Naive thymus-derived CD8-positive, alpha-beta T cell (primary cell): ENCODE measurements around the gene OGDH. TPM values are rescaled to one million over a fixed set of nuclear protein-coding genes. Genes with fewer than 3 reads are reported as not detected.
"Not testable (repeated sequence)": the region's sequence is repeated elsewhere in the genome, so short reads cannot be mapped to it uniquely, and the experiment has no call there.

Source experiments
- ATAC-seq, 2 donors: fragments of 150-1000 bp; cut with Tn5 transposase in 1 of 2; sonication (Bioruptor Pico), chemical (Tn5 transposase) in 1 of 2; 1 replicate in 1 of 2; 2 replicates in 1 of 2; pipeline ENCODE4 v1.10.0; 2021; ENCODE audit warnings: mild to moderate bottlenecking in 2 of 2, moderate library complexity in 2 of 2
- POLR2A ChIA-PET: fragments of 350-600 bp; sonication (Branson Sonifier 250); formaldehyde crosslinking; loops from one replicate; lab custom pipeline; 2021; ENCODE audit warnings: antibody characterized with exemption; lab: Charles Lee
- DNase-seq, 10 donors: peaks; one replicate each; pipeline versions ENCODE4 v3.0.0 to v3.0.0-alpha.2; 2020 to 2022
- H3K27ac Mint-ChIP-seq, 10 donors: one replicate each; pipeline ENCODE4 v1.8.0; 2020 to 2022; ENCODE audit warnings: mild to moderate bottlenecking in 10 of 10, mixed read lengths in 10 of 10, moderate library complexity in 4 of 10, inconsistent platforms in 1 of 10
- H3K27me3 Mint-ChIP-seq, 5 donors: one replicate each; pipeline ENCODE4 v1.8.0; 2021 to 2022; ENCODE audit warnings: mixed read lengths in 5 of 5
- H3K36me3 Mint-ChIP-seq, 3 donors: one replicate each; pipeline ENCODE4 v1.8.0; 2020 to 2022; ENCODE audit warnings: mixed read lengths in 3 of 3, mild to moderate bottlenecking in 2 of 3, inconsistent platforms in 1 of 3
- H3K4me1 Mint-ChIP-seq, 4 donors: one replicate each; pipeline ENCODE4 v1.8.0; 2021 to 2022; ENCODE audit warnings: mixed read lengths in 4 of 4
- H3K4me3 Mint-ChIP-seq, 10 donors: one replicate each; pipeline ENCODE4 v1.8.0; 2020 to 2022; ENCODE audit warnings: mild to moderate bottlenecking in 10 of 10, mixed read lengths in 10 of 10, moderate library complexity in 6 of 10, inconsistent platforms in 1 of 10
- H3K9me3 Mint-ChIP-seq, 9 donors: one replicate each; pipeline ENCODE4 v1.8.0; 2020 to 2022; ENCODE audit warnings: mixed read lengths in 9 of 9, mild to moderate bottlenecking in 3 of 9, inconsistent platforms in 1 of 9, moderate library complexity in 1 of 9
- polyA plus RNA-seq, 3 donors: library from polyadenylated mRNA; unstranded; fragments of 300-500 nt; fragmentation: Illumina TruSeq; gene quantifications; one replicate each; pipeline ENCODE4 v1.2.3, GENCODE V29; 2021
- total RNA-seq, 8 experiments: library from RNA in 2 of 8; stranded (reverse) in 2 of 8; gene quantifications; one replicate each; pipeline ENCODE4 v1.2.3 and lab custom pipeline; 2021 to 2026

The OGDH gene
- total and polyA plus RNA-seq, 5 experiments from 2014 or later = 23.9 to 67.5 (median 30.6) TPM

GRCh38 chr7:44581879-44582603, 24.4 kb upstream of the OGDH start, which contains the start of gene TMED4:
TMED4 (minus strand) TSS chr7:44582231; CDS start chr7:44582206, 25 bp downstream.
- peak within 1 kb of the TSS; percentile 87 to 93 (median 91) for H3K4me3 Mint-ChIP-seq
- H3K4me1 Mint-ChIP-seq = peaks cover 14 to 37% (median 35%) of the 10 kb centered on the region in 4 donors
- POLR2A ChIA-PET = interaction anchor here (0.6 to 4.7 kb wide), 27 partner anchors 10 to 1650 kb away, joined by 3 to 64 read pairs (median 4); partner anchors contain the start of genes DDX56, H2AZ2, MRPL32 and NUDCD3
- peak; percentile 84 to 85 for ATAC-seq
- peak; percentile 99 to 100 (median 100) for DNase-seq
- peak within 1 kb of the TSS; percentile 91 to 99 (median 98) for H3K27ac Mint-ChIP-seq
- peaks cover 0 to 3% (median 0%) of the 10 kb centered on the region in 5 donors for H3K27me3 Mint-ChIP-seq
- H3K36me3 Mint-ChIP-seq = peaks cover 0 to 41% (median 8%) of the 10 kb centered on the region in 3 donors
- no peaks in the 10 kb centered on the region for H3K9me3 Mint-ChIP-seq

- Mint-ChIP-seq H3K27me3 (peaks cover 0 to 3% (median 0%) of the 10 kb centered on the region in 5 donors), H3K27ac (peak overlapping the region; percentile 91 to 99 (median 98)), H3K4me3 (peak overlapping the region; percentile 87 to 93 (median 91)), H3K9me3 (no peaks in the 10 kb centered on the region), H3K36me3 (peaks cover 0 to 31% (median 8%) of the 10 kb centered on the region in 3 donors), H3K4me1 (peaks cover 15 to 41% (median 37%) of the 10 kb centered on the region in 4 donors)
- no peak for ATAC-seq
- no peak for DNase-seq
- POLR2A ChIA-PET = interaction anchor here (1.0 to 4.7 kb wide), 9 partner anchors 11 to 418 kb away, joined by 4 to 64 read pairs (median 15); partner anchors contain the start of genes DDX56, H2AZ2, OGDH and PPIA
These were observed 23.1 kb upstream of the OGDH start for GRCh38 chr7:44583146-44583865.

GRCh38 chr7:44587843-44588711, 18.4 kb upstream of the OGDH start:
- H3K36me3 Mint-ChIP-seq = no peaks in the 10 kb centered on the region

GRCh38 chr7:44590910-44591309, 15.5 kb upstream of the OGDH start:
- no peak overlapping the region for H3K4me3 Mint-ChIP-seq
- ATAC-seq (no peak), DNase-seq (no peak)
- H3K27me3 Mint-ChIP-seq = peaks cover 0 to 10% (median 1%) of the 10 kb centered on the region in 5 donors
- POLR2A ChIA-PET = interaction anchor here (0.8 to 1.4 kb wide), 2 partner anchors 14 to 16 kb away, joined by 3 read pairs; partner anchors contain the start of gene OGDH
- no peaks in the 10 kb centered on the region for H3K9me3 Mint-ChIP-seq
- peaks cover 0 to 5% (median 4%) of the 10 kb centered on the region in 4 donors for H3K4me1 Mint-ChIP-seq
- no peaks in the 10 kb centered on the region for H3K36me3 Mint-ChIP-seq
- no peak overlapping the region for H3K27ac Mint-ChIP-seq

More at GRCh38 chr7:44587843-44588711, 18.4 kb upstream of the OGDH start:
- peaks cover 0 to 2% (median 0%) of the 10 kb centered on the region in 5 donors for H3K27me3 Mint-ChIP-seq
- no peak overlapping the region for H3K4me3 Mint-ChIP-seq
- peak overlapping the region in 2 of 10 donors; percentile 5 to 9 for H3K27ac Mint-ChIP-seq
- peak; percentile 78 for ATAC-seq
- peak in 8 of 10 donors; percentile 42 to 73 (median 56) for DNase-seq
- no peaks in the 10 kb centered on the region for H3K9me3 Mint-ChIP-seq
- H3K4me1 Mint-ChIP-seq = peaks cover 0 to 7% (median 5%) of the 10 kb centered on the region in 4 donors
- POLR2A ChIA-PET = interaction anchor here (0.5 to 1.6 kb wide), 4 partner anchors 259 to 333 kb away, joined by 3 to 6 read pairs (median 5); no protein-coding TSS in a partner anchor

DNA sequence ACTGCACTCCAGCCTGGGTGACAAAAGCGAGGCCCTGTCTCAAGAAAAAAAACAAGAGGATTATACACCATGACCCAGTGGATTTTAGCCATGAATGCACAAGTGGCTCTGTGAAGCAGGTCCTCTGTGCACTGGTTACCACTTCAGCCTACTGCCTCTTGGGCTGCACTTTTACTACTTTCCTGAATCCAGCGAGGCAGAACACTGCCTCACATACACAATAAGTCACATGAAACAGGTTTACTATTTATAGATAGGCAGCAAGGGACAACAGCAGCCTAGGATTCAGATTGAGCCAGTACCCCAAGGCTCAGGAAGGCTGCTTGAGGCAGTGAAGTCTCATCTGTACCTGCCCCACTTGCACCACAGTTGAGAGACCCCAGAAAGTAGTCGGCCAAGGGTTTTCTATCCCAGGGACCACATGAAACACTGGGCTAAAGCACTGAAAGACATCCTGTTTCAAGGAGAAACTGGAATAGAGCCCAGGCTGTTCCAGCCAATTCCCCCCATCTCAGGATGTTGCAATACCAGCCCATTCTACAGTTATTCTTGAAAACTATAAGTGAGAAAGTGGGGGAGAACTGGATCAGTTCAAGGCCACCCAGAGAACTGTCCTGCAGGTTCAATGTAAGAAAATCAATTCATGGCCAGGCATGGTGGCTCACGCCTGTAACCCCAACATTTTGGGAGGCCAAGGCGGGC, 10.3 kb upstream of the OGDH start:
- ATAC-seq (no peak), DNase-seq (no peak)
- no peaks in the 10 kb centered on the region for H3K9me3 Mint-ChIP-seq
- POLR2A ChIA-PET = no interaction called here
- no peak overlapping the region for H3K4me3 Mint-ChIP-seq
- H3K27ac Mint-ChIP-seq = no peak overlapping the region
- H3K36me3 Mint-ChIP-seq = no peaks in the 10 kb centered on the region
- H3K27me3 Mint-ChIP-seq = peaks cover 0 to 10% (median 1%) of the 10 kb centered on the region in 5 donors
- no peaks in the 10 kb centered on the region for H3K4me1 Mint-ChIP-seq

- H3K4me3 Mint-ChIP-seq, H3K4me1 Mint-ChIP-seq, DNase-seq, ATAC-seq, H3K27me3 Mint-ChIP-seq, H3K36me3 Mint-ChIP-seq, H3K9me3 Mint-ChIP-seq, H3K27ac Mint-ChIP-seq: not testable (repeated sequence)
- POLR2A ChIA-PET = interaction anchor here (1.1 kb wide), 1 partner anchor 9 kb away, joined by 3 read pairs; the partner anchor contains the start of gene OGDH
These were observed 9.2 kb upstream of the OGDH start for GRCh38 chr7:44597181-44597580.

- DNase-seq = no peak
- Mint-ChIP-seq H3K9me3 (no peaks in the 10 kb centered on the region), H3K27me3 (peaks cover 0 to 3% (median 0%) of the 10 kb centered on the region in 5 donors), H3K4me1 (no peaks in the 10 kb centered on the region), H3K36me3 (no peaks in the 10 kb centered on the region), H3K4me3 (no peak overlapping the region), H3K27ac (peak overlapping the region in 1 of 10 donors; percentile 17)
- no peak for ATAC-seq
- POLR2A ChIA-PET = no interaction called here
These were observed 7.2 kb upstream of the OGDH start for GRCh38 chr7:44599222-44599621.

DNA sequence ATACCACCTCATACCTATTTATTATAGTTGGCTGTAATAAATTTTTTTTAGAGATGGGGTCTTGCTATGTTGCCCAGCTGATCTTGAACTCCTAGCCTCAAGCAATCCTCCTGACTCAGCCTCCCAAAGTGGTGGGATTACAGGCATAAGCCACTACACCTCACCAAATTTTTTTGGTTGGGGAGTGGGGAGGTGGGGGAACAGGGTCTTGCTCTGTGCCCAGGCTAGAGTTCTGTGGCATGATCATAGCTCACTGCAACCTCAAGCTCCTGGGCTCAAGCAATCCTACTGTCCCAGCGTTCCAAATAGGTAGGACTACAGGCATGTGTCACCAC, 3.9 kb upstream of the OGDH start:
- H3K4me3 Mint-ChIP-seq = no peak overlapping the region
- H3K27ac Mint-ChIP-seq = no peak overlapping the region
- peaks cover 0 to 5% (median 0%) of the 10 kb centered on the region in 5 donors for H3K27me3 Mint-ChIP-seq
- peaks cover 0 to 2% (median 0%) of the 10 kb centered on the region in 3 donors for H3K36me3 Mint-ChIP-seq
- ATAC-seq (no peak), DNase-seq (no peak)
- no peaks in the 10 kb centered on the region for H3K9me3 Mint-ChIP-seq
- H3K4me1 Mint-ChIP-seq = peaks cover 6 to 24% (median 15%) of the 10 kb centered on the region in 4 donors
- POLR2A ChIA-PET = no interaction called here

DNA sequence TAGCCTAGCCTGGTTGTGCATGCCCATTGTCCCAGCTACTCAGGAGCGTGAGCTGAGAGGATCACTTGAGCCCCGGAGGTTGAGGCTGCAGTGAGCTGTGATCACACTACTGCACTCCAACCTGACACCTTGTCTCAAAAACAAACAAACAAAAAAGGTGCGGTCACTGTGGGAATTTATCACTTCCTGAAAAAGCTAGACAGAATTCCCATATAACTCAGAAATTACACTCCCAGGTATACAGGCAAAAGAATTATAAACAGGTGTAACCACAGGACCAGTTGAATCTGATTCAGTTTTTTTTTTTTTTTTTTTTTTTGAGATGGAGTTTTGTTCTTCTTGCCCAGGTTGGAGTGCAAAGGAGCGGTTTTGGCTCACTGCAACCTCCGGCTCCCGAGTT, 3.2 kb upstream of the OGDH start:
- no peak for ATAC-seq
- H3K27me3 Mint-ChIP-seq = peaks cover 0 to 5% (median 0%) of the 10 kb centered on the region in 5 donors
- H3K4me1 Mint-ChIP-seq = peaks cover 8 to 31% (median 21%) of the 10 kb centered on the region in 4 donors
- H3K36me3 Mint-ChIP-seq = peaks cover 0 to 2% (median 0%) of the 10 kb centered on the region in 3 donors
- DNase-seq = no peak
- H3K9me3 Mint-ChIP-seq = no peaks in the 10 kb centered on the region
- no peak overlapping the region for H3K4me3 Mint-ChIP-seq
- POLR2A ChIA-PET = interaction anchor here (0.6 to 1.0 kb wide), 2 partner anchors 14 to 21 kb away, joined by 3 to 4 read pairs; partner anchors contain the start of gene TMED4
- no peak overlapping the region for H3K27ac Mint-ChIP-seq

DNA sequence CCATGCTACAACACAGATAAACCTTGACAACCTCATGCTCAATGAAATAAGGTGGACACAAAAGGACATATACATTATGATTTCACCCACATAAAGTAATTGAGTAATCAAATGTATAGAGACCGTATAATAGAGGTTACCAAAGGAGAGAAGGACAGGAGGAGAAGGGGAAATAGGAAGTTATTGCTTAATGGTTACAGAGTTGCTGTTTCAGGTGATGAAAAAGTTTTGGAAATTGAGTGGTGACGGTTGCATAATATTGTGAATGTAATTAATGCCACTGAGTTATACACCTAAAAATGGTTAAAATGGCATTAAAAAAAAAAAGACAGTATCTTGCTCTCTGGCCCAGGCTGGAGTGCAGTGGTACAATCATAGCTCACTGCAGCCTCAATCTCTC, 1.5 kb upstream of the OGDH start:
- DNase-seq = no peak
- POLR2A ChIA-PET = interaction anchor here (0.8 to 3.9 kb wide), 5 partner anchors 23 to 280 kb away, joined by 3 to 47 read pairs (median 28); partner anchors contain the start of genes PURB, TMED4 and ZMIZ2
- ATAC-seq = no peak
- Mint-ChIP-seq H3K9me3 (no peaks in the 10 kb centered on the region), H3K4me1 (peaks cover 8 to 46% (median 32%) of the 10 kb centered on the region in 4 donors), H3K36me3 (peaks cover 0 to 2% (median 0%) of the 10 kb centered on the region in 3 donors), H3K4me3 (peak overlapping the region in 8 of 10 donors; percentile 4 to 100 (median 68)), H3K27ac (peak overlapping the region in 6 of 10 donors; percentile 29 to 100 (median 84)), H3K27me3 (peaks cover 0 to 5% (median 0%) of the 10 kb centered on the region in 5 donors)
